Stimulated activated CD8-positive, alpha-beta memory T cell treated with anti-CD3 and anti-CD28 coated beads, Interleukin-12 subunit alpha, Interleukin-12 subunit beta, amount 100 ng/mL, for 4 hours (primary cell): ENCODE data around the gene AANAT.
"Not testable (repeated sequence)": the region's sequence is repeated elsewhere in the genome, so short reads cannot be mapped to it uniquely, and the experiment has no call there.

Experiments used
- DNase-seq: peaks from one replicate; pipeline ENCODE4 v3.0.0-alpha.2; 2020; ENCODE audit warnings: low read depth

The AANAT gene

DNA sequence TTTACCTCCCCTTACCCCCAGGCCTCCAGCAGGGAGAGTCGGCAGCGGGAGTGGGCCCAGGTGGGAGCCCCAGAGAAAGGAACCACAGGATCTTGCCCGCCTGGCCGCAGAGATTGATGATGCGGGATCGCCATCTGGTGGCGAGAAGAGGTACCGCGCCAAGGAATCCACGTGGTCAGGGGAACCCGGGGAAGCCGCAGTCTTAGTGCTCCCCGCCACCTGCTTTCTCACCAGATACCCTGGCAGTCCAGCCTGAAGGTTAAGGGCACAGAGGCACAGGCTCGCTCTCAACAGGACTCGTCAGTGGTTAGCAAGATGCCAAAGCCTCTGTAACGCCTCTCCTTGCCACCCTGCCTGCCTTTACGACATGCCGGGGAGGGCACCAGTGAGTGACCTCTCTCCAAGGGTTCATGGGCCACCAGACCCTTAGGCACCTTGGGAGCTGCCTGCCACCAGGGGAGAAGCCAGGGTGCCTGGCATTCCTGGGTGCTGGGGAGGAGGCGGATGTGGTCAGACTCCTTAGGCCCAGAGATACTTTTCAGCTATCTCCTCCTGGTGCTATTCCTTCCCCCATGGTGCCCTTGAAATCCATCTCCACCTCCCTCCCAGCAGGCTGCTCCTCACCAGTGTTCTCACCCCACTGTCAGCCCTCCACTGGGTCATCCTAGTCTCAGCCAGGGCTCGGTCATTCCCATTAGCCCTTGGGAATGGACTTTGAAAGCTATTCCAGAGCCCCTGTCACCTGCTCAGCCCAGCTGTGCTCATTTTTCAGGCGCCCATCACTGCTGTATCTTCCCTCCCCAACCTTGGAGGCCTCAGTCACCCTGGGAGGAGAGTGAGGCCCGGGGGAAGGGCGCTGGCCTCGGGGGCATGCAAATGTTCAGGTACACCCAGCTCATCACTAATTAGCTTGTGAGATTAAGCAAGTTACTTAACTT is 39.3 kb downstream of the AANAT start:
- peak; percentile 75 for DNase-seq

DNA sequence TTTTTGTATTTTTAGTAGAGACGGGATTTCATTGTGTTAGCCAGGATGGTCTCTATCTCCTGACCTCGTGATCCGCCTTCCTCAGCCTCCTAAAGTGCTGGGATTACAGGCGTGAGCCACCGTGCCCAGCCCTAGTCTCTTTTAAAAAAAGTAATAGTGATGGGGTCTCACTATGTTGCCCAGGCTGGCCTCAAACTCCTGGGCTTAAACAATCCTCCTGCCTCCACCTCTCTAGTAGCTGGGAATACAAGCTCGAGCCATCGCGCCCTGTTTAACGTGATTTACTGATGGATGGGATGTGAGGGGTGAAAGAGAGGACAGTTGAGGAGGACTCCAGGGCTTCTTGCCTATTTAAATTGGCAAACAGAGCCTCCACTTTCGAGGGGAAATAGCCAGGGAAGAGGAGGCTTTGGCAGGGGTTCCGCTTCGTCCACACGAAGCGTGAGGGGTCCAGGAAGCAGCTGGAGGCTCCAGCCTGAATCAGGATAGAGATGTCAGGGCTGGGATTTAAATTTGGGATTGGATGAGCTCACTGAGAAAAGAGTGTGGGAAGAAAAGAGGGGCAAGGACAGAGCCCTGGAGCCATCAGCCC is 41.2 kb downstream of the AANAT start:
- not testable (repeated sequence) for DNase-seq

DNA sequence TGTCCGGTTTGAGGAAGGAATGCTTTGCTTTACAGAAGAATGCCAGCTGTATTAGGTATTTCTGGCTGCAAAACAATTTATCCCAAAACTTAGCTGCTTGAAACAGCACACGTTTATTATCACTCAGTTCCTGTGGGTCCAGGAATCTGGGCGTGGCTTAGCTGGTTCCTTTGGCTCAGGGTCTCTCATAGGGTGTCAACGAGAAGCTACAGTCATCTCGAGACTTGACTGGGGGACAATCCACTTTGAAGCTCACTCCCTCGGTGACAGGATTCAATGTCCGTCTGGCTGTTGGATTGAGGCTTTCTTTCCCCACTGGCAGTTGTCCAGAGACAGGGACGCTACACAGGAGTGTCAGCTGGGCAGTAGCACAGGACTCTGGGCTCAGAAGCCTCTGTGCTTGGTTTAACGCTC is 43.4 kb downstream of the AANAT start:
- DNase-seq = no peak

GRCh38 chr17:76511668-76512365 is 44.4 kb downstream of the AANAT start:
- no peak for DNase-seq

- DNase-seq = no peak
Observed at GRCh38 chr17:76512366-76513305, 45.2 kb downstream of the AANAT start.

DNA sequence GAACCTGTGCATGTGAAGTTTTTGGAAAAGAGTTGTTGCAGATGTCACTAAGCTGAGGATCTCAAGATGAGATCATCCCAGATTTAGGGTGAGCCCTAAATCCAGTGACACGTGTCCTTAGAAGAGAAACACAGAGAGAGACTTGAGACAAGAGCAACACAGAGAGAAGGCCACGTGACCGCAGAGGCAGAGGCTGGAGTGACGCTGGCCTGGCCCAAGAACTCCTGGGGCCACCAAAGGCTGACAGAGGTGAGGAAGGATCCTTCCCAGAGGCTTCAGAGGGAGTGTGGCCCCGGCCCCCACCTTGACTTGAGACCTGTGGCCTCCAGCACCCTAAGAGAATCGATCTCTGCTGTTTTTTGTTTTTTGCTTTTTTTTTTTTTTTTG is 45.9 kb downstream of the AANAT start:
- no peak for DNase-seq

DNA sequence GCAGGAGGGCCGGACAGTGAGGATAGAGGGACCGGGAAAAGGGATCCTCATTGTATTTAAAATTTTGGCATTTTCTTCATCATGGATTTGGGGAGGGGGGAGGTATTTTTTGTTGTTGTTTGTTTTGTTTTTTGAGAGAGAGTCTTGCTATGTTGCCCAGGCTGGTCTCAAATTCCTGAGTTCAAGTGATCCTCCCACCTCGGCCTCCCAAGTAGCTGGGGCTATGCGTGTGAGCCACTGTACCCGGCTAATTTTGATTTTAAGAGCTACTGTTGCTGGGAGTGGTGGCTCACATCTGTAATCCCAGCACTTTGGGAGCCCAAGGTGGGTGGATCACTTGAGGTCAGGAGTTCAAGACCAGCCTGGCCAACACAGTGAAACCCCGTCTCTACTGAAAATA is 47.0 kb downstream of the AANAT start:
- DNase-seq = not testable (repeated sequence)

GRCh38 chr17:76515274-76515949 is 48.0 kb downstream of the AANAT start:
- DNase-seq = peak; percentile 72

GRCh38 chr17:76517638-76518038 is 50.2 kb downstream of the AANAT start:
- DNase-seq = no peak

DNA sequence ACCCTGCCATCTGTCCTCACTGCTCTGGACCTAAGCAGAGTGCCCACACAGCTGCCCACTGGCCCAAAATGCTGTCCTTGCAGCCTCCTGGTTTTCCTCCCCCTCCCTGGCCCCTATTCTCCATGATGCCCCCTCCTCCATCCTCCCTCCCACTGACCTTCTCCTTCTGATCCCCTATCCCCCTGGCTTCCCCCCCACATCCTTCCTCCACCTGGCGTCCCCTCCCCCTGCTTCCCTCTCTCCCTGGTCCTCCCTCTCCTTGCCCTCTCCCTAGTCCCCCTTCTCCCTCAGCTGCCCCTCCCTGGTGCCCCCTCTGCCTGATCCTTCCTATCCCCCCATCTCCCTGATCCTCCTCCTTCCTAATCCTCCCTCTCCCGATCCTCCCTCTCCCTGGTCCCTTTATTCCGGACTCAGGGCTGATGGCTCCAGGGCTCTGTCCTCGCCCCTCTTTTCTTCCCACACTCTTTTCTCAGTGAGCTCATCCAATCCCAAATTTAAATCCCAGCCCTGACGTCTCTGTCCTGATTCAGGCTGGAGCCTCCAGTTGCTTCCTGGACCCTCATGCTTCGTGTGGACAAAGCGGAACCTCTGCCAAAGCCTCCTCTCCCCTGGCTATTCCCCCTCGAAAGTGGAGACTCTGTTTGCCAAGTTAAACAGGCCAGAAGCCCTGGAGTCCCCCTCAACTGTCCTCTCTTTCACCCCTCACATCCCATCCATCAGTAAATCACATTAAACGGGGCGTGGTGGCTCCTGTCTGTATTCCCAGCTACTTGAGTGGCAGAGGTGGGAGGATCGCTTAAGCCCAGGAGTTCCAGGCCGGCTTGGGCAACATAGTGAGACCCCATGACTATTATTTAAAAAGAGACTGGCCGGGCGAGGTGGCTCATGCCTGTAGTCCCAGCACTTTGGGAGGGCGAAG is 51.9 kb downstream of the AANAT start:
- DNase-seq = no peak
